MG63 (cell line): ENCODE results near the gene TRIM59. TPM values are rescaled to one million over a fixed set of nuclear protein-coding genes. Genes with fewer than 3 reads are reported as not detected.

Experiments used
- DNase-seq: peaks from one replicate; pipeline ENCODE4 v3.0.0-alpha.2; 2020
- H3K27me3 ChIP-seq: fragments of 250-450 bp; sonication (Bioruptor Pico); 2 replicates; pipeline ENCODE4 v1.5.1; 2020; ENCODE audit warnings: mild to moderate bottlenecking, moderate library complexity
- H3K36me3 ChIP-seq: fragments of 250-450 bp; sonication (Bioruptor Pico); 2 replicates; pipeline ENCODE4 v1.5.1; 2020; ENCODE audit warnings: mild to moderate bottlenecking, moderate library complexity
- H3K4me3 ChIP-seq: fragments of 250-450 bp; sonication (Bioruptor Pico); 2 replicates; pipeline ENCODE4 v1.5.1; 2020; ENCODE audit warnings: mild to moderate bottlenecking, moderate library complexity
- H3K9me3 ChIP-seq: fragments of 250-450 bp; sonication (Bioruptor Pico); 2 replicates; pipeline ENCODE4 v1.5.1; 2020; ENCODE audit warnings: mild to moderate bottlenecking, moderate library complexity
- total RNA-seq: library from RNA; depleted of rRNA; stranded (reverse); fragments of >200 nt; shearing (Covaris generic); gene quantifications from 2 replicates; pipeline ENCODE4 v1.2.3, GENCODE V29; 2014; ENCODE audit warnings: low replicate concordance; rRNA removed

Gene TRIM59
- total RNA-seq: 4.2 and 8.9 TPM in 2 replicates

DNA sequence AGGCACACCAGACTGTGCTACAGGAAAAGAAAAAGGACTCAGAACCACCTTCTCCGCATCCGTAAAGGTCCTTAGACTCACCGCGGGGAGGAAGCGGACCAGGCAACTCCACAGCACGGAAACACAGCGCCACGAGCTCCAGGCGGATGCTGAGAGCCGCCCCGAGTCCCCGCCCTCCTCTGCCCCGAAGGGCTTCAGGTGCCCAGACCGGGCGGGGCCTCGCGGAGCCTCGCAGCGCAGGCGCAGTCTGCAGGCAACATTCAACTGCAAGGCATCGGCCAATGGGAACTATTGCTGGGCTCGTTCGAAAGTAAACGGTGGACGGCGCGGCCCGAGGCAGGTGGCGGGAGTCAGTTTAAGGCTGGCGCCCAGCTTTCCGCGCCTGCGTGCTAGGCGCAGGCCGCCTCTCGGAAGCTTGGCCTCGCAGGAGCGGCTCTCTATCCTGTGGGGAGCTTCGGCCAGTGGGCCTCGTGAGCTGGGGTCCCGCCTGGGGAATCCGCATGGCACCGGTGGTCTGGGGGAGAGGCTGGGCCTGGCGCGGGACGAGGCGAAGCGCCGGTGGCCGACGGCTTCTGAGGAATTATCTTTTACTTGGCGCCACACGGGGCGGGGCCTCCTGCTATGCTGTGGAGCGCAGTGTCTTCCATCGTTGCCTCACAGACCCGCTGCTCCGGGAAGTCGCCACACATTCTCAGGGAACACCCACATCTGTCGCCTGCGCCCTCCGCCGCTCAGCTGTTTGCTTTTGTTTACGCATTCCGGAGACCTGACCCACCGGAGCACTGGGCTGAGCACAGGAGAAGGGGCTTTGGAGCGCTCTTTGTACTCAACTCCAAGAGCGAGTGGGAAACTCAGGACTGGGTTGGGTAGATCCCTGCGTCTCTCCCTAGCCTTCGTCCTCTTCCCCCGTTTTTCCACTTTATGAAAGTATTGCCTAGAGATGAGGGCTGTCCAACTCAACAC is at the start of gene TRIM59:
TRIM59 (minus strand) TSS at position 151 of the 963 bp plus-strand sequence. CDS start 10,603 bp downstream, outside the sequence.
- Histone ChIP-seq H3K27me3 (no peaks in the 10 kb centered on the region), H3K36me3 (no peaks in the 10 kb centered on the region), H3K9me3 (no peaks in the 10 kb centered on the region)

GRCh38 chr3:160498202-160498601 is 48.6 kb upstream of the TRIM59 start:
- Histone ChIP-seq H3K36me3 (peaks cover 63% of the 10 kb centered on the region), H3K27me3 (no peaks in the 10 kb centered on the region), H3K9me3 (no peaks in the 10 kb centered on the region), H3K4me3 (no peak overlapping the region)
- DNase-seq: no peak

More for the DNA sequence above, at the start of gene TRIM59:
- H3K4me3 ChIP-seq: peak within 1 kb of the TSS; percentile 85
- DNase-seq: peak; percentile 92

DNA sequence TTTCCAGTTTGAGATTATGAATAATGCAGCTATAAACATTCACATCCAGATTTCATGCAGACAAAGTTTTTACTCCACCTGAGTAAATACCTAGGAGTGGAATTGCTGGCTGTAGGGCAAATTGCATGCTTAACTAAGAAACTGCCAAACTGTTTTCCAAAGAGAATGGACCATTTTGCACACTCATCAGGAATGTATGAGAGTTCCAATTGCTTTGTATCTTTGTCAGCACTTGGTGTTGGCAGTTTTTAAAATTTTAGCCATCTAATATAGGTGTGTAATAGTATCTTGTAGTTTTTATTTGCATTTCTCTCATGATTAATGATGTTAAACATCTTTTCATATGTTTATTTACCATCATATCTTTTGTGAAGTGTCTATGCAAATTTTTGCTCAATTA is 40.6 kb upstream of the TRIM59 start:
- H3K27me3 ChIP-seq: no peaks in the 10 kb centered on the region
- no peak overlapping the region for H3K4me3 ChIP-seq
- DNase-seq: no peak
- no peaks in the 10 kb centered on the region; the same call in 1 of the 2 replicates for H3K36me3 ChIP-seq
- no peaks in the 10 kb centered on the region for H3K9me3 ChIP-seq

- H3K4me3 ChIP-seq: no peak overlapping the region
- DNase-seq: no peak
- no peaks in the 10 kb centered on the region for H3K9me3 ChIP-seq
Measured at GRCh38 chr3:160486459-160486869, 36.9 kb upstream of the TRIM59 start.

DNA sequence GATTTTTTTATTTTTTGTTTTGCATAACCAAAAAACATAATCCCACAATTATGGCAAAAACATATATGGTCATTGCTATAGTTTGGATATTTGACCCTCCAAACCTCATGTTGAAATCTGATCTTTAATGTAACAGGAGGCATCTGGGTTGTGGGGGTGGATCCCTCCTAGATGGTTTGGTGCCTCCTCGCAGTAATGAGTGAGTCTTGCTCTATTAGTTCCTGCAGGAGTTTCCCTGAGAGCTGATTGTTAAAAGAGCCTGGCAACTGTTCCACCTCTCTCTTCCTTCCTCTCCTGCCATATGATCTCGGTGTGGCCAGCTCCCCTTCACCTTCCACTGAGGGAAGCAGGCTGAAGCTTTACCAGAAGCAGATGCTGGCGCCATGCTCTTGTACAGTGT is 33.2 kb upstream of the TRIM59 start:
- H3K4me3 ChIP-seq: no peak overlapping the region
- no peaks in the 10 kb centered on the region for H3K27me3 ChIP-seq
- DNase-seq: no peak
- H3K36me3 ChIP-seq: no peaks in the 10 kb centered on the region
- no peaks in the 10 kb centered on the region for H3K9me3 ChIP-seq

More at GRCh38 chr3:160486459-160486869, 36.9 kb upstream of the TRIM59 start:
- no peaks in the 10 kb centered on the region for H3K36me3 ChIP-seq
- H3K27me3 ChIP-seq: no peaks in the 10 kb centered on the region

DNA sequence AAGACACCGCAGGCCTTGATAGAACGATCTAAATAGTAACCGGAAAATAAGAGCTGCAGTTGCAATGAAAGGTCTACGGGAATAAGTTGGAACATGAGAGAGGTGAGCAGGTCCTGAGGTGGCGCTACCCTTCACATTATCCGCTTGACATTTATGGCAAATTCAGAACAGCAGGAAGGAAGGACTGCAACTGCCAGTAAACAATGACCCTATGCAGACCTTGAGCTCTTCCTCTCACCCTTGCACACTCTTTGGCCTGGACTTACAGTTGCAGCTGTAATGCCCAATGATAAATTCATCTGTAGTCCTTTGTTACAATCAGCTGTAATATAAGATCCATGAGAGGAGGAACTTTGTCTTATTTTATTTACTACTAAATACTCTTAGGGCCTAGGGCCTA is 32.3 kb upstream of the TRIM59 start:
- no peak overlapping the region for H3K4me3 ChIP-seq
- H3K27me3 ChIP-seq: no peaks in the 10 kb centered on the region
- H3K9me3 ChIP-seq: no peaks in the 10 kb centered on the region
- no peaks in the 10 kb centered on the region for H3K36me3 ChIP-seq
- no peak for DNase-seq

DNA sequence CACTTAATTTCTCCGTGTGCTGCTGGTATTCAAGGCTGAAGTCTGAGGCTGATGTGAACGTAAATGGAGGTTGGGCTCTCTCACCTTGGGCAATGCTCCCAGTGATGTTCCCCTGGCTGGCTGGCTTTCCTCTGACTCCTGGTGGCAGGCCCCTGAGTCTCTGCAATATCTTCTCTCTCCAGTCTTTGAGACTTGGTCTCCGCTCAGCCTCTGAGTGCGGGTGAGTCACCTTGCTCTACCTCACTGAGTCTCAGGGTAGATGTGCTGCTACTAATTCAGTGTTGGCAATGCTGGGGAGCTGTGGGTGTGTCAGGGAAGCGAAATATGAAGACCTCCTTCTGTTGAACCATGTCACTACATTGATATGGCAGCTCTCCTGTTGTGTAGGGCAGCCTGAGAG is 31.3 kb upstream of the TRIM59 start:
- Histone ChIP-seq H3K4me3 (no peak overlapping the region), H3K9me3 (no peaks in the 10 kb centered on the region), H3K36me3 (no peaks in the 10 kb centered on the region), H3K27me3 (no peaks in the 10 kb centered on the region)
- no peak for DNase-seq

DNA sequence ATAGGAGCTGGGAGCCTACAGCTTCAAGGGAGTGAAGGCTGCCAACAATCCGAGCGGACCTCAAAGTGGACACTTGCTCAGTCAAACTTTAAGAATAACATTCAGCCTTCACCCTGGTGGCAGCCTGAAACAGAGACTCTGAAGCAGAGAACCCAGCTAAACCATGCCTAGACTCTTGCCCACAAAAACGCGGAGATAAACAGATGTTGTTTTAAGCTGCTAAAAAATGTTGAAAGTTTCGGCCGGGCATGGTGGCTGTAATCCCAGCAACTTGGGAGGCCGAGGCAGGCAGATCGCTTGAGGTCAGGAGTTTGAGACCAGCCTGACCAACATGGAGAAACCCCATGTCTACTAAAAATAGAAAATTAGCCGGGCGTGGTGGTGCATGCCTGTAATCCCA is 29.8 kb upstream of the TRIM59 start:
- Histone ChIP-seq H3K4me3 (no peak overlapping the region), H3K9me3 (no peaks in the 10 kb centered on the region), H3K27me3 (no peaks in the 10 kb centered on the region), H3K36me3 (no peaks in the 10 kb centered on the region)
- DNase-seq: no peak

- Histone ChIP-seq H3K9me3 (no peaks in the 10 kb centered on the region), H3K36me3 (no peaks in the 10 kb centered on the region), H3K27me3 (no peaks in the 10 kb centered on the region), H3K4me3 (no peak overlapping the region)
- no peak for DNase-seq
Measured at GRCh38 chr3:160478338-160478737, 28.8 kb upstream of the TRIM59 start.

GRCh38 chr3:160477750-160478149 is 28.2 kb upstream of the TRIM59 start:
- H3K4me3 ChIP-seq: no peak overlapping the region

GRCh38 chr3:160475884-160476283 is 26.3 kb upstream of the TRIM59 start:
- Histone ChIP-seq H3K27me3 (no peaks in the 10 kb centered on the region), H3K9me3 (peaks cover 5% of the 10 kb centered on the region), H3K36me3 (no peaks in the 10 kb centered on the region), H3K4me3 (no peak overlapping the region)
- no peak for DNase-seq

More at GRCh38 chr3:160477750-160478149, 28.2 kb upstream of the TRIM59 start:
- H3K27me3 ChIP-seq: no peaks in the 10 kb centered on the region
- DNase-seq: no peak
- H3K36me3 ChIP-seq: no peaks in the 10 kb centered on the region
- H3K9me3 ChIP-seq: 0 out of 2 replicates have a peak, but pooled peaks cover 1% of the 10 kb centered on the region

- Histone ChIP-seq H3K36me3 (no peaks in the 10 kb centered on the region), H3K27me3 (no peaks in the 10 kb centered on the region), H3K4me3 (no peak overlapping the region), H3K9me3 (peaks cover 11% of the 10 kb centered on the region)
- no peak for DNase-seq
Measured at GRCh38 chr3:160475153-160475552, 25.6 kb upstream of the TRIM59 start.

DNA sequence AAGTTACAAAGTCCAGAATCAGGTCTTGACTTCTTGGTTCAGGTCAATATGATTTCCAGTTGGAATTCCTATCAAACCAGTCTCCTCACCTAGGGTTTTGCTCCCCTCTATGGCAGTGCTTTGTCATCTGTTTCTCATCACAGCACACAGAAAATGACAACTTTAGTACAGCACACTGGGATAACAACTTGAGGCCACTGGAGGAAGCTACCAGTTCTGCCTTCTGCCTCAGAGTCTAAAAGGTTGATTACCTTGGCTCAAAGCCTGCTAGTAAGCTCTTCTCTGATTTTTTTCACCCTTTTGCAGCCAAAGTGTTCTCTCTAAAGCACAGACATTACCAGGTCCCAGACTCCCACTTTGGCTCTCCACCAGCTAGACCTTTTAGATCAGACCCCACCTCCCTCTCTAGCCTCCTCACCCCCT is 24.8 kb upstream of the TRIM59 start:
- Histone ChIP-seq H3K36me3 (no peaks in the 10 kb centered on the region), H3K27me3 (no peaks in the 10 kb centered on the region), H3K4me3 (no peak overlapping the region), H3K9me3 (peaks cover 15% of the 10 kb centered on the region)
- no peak for DNase-seq

- Histone ChIP-seq H3K36me3 (no peaks in the 10 kb centered on the region), H3K4me3 (no peak overlapping the region), H3K9me3 (peaks cover 15% of the 10 kb centered on the region), H3K27me3 (no peaks in the 10 kb centered on the region)
- DNase-seq: no peak
Measured at GRCh38 chr3:160473978-160474377, 24.4 kb upstream of the TRIM59 start.

GRCh38 chr3:160473221-160473620 is 23.6 kb upstream of the TRIM59 start:
- H3K36me3 ChIP-seq: no peaks in the 10 kb centered on the region
- no peak for DNase-seq

GRCh38 chr3:160472344-160472743 is 22.8 kb upstream of the TRIM59 start:
- Histone ChIP-seq H3K4me3 (no peak overlapping the region), H3K27me3 (no peaks in the 10 kb centered on the region), H3K9me3 (peaks cover 15% of the 10 kb centered on the region), H3K36me3 (no peaks in the 10 kb centered on the region)
- DNase-seq: no peak

More at GRCh38 chr3:160473221-160473620, 23.6 kb upstream of the TRIM59 start:
- Histone ChIP-seq H3K27me3 (no peaks in the 10 kb centered on the region), H3K9me3 (peaks cover 15% of the 10 kb centered on the region), H3K4me3 (no peak overlapping the region)

- no peak overlapping the region for H3K4me3 ChIP-seq
- H3K36me3 ChIP-seq: no peaks in the 10 kb centered on the region
- peaks cover 15% of the 10 kb centered on the region for H3K9me3 ChIP-seq
- no peaks in the 10 kb centered on the region for H3K27me3 ChIP-seq
- DNase-seq: no peak
Measured at GRCh38 chr3:160471892-160472291, 22.3 kb upstream of the TRIM59 start.

GRCh38 chr3:160470181-160470580 is 20.6 kb upstream of the TRIM59 start:
- H3K27me3 ChIP-seq: no peaks in the 10 kb centered on the region
- peaks cover 15% of the 10 kb centered on the region for H3K9me3 ChIP-seq
- DNase-seq: no peak
- no peak overlapping the region for H3K4me3 ChIP-seq
- no peaks in the 10 kb centered on the region for H3K36me3 ChIP-seq
